OCI-LY1 (cell line): ENCODE data around the gene BLM.
"Not testable (repeated sequence)": the region's sequence is repeated elsewhere in the genome, so short reads cannot be mapped to it uniquely, and the experiment has no call there.

Experiments used
- H2AFZ ChIP-seq: fragments of 200-600 bp; sonication (generic), shearing (Covaris generic); 2 replicates; pipeline ENCODE4 v1.6.0; 2014; ENCODE audit warnings: antibody characterized with exemption, mild to moderate bottlenecking, low read length
- H3F3A ChIP-seq: fragments of 200-600 bp; sonication (generic), shearing (Covaris generic); 2 replicates; pipeline ENCODE4 v1.6.0; 2014; ENCODE audit warnings: mild to moderate bottlenecking, antibody characterized with exemption, low read length, moderate library complexity; ENCODE audit not compliant: insufficient read depth
- H3K27ac ChIP-seq: fragments of 200-600 bp; sonication (generic); 2 replicates; pipeline ENCODE4 v1.5.1; 2014; ENCODE audit warnings: low read length, mixed run types, mild to moderate bottlenecking, low read depth; ENCODE audit not compliant: poor library complexity, severe bottlenecking
- H3K27me3 ChIP-seq: fragments of 200-600 bp; sonication (generic); 2 replicates; pipeline ENCODE4 v1.6.0; 2014; ENCODE audit warnings: antibody characterized with exemption, mild to moderate bottlenecking, low read length, moderate library complexity; ENCODE audit not compliant: insufficient read depth
- H3K36me3 ChIP-seq: fragments of 200-600 bp; sonication (generic); 2 replicates; pipeline ENCODE4 v1.6.1; 2014; ENCODE audit warnings: mild to moderate bottlenecking, antibody characterized with exemption, low read length, moderate library complexity, mixed read lengths; ENCODE audit not compliant: insufficient read depth
- H3K4me1 ChIP-seq: fragments of 200-600 bp; sonication (generic); 2 replicates; pipeline ENCODE4 v1.5.1; 2014; ENCODE audit warnings: mild to moderate bottlenecking, low read length, moderate library complexity; ENCODE audit not compliant: insufficient read depth, severe bottlenecking
- H3K4me2 ChIP-seq: fragments of 200-600 bp; sonication (generic), shearing (Covaris generic); 2 replicates; pipeline ENCODE4 v1.6.1; 2014; ENCODE audit warnings: low read length
- H3K4me3 ChIP-seq: fragments of 200-600 bp; sonication (generic); 2 replicates; pipeline ENCODE4 v1.5.1; 2014; ENCODE audit warnings: low read length, low read depth, mild to moderate bottlenecking, mixed read lengths; ENCODE audit not compliant: poor library complexity, severe bottlenecking
- H3K79me2 ChIP-seq: fragments of 200-600 bp; shearing (Covaris generic); 2 replicates; pipeline ENCODE4 v1.6.1; 2016; ENCODE audit warnings: mixed run types, low read length, mixed read lengths; ENCODE audit not compliant: insufficient read depth
- H3K9ac ChIP-seq: fragments of 200-600 bp; sonication (generic), shearing (Covaris generic); 2 replicates; pipeline ENCODE4 v1.6.1; 2014; ENCODE audit warnings: mild to moderate bottlenecking, low read length, mixed read lengths
- H3K9me2 ChIP-seq: fragments of 200-600 bp; sonication (generic), shearing (Covaris generic); 2 replicates; pipeline ENCODE4 v1.6.1; 2014; ENCODE audit warnings: low read depth, mild to moderate bottlenecking, low read length, mixed read lengths
- H3K9me3 ChIP-seq: fragments of 200-600 bp; shearing (Covaris generic); 2 replicates; pipeline ENCODE4 v1.6.1; 2014; ENCODE audit warnings: low read length, mixed read lengths
- H4K20me1 ChIP-seq: fragments of 200-600 bp; sonication (generic), shearing (Covaris generic); 2 replicates; pipeline ENCODE4 v1.6.0; 2016; ENCODE audit warnings: mild to moderate bottlenecking, low read length; ENCODE audit not compliant: insufficient read depth
- EZH2 ChIP-seq: fragments of 200-600 bp; sonication (generic), shearing (Covaris generic); IDR thresholded peaks from 2 replicates; pipeline ENCODE4 v1.8.0; 2017; ENCODE audit warnings: borderline replicate concordance, mixed run types, mild to moderate bottlenecking, antibody characterized with exemption, low read length, moderate library complexity, mixed read lengths
- TF ChIP-seq, protein P1 (sequence below): fragments of 200-600 bp; sonication (generic), shearing (Covaris generic); IDR thresholded peaks from 2 replicates; pipeline ENCODE4 v1.5.1; 2017; ENCODE audit warnings: mild to moderate bottlenecking, antibody characterized with exemption, low read length, moderate library complexity, mixed read lengths

Gene BLM

DNA sequence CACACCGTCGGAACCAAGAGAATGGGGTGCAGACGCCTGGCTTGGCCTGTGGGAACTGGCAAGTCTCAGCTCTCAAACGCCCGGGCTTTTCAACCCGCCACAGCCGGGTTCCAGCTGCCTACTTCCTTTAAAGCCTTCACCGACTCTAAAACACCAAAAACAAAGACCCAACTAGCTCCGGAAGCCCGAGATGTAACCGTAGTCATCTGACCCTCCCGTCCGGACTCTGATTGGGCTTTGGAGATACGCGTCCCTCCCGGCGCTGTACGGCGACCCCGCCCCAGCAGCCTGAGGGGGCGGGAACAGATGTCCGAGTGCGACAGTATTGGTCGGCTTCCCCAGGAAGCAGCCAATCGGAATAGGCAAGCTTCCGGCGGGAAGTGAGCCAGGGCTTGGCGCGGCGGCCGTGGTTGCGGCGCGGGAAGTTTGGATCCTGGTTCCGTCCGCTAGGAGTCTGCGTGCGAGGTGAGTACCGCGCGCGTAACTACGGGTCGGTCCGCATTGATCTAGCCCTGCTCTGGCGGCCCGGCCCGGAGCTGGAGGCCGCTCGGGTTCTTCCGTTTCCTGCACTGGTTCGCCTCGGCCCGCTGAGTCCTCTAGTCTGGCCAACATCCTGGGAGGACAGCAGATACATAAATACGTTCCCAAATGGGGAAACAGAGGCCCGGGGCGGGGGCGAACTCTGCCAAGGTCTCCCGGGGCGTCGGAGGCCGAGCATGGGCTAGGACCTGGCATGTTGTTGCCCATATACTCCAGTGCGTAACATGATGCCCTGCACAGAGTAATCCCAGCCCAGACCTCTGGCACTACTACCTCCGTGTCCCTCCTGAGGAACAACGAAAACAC, at the start of gene BLM:
Gene BLM (plus strand): TSS at position 371 of the 846 bp plus-strand sequence. CDS start 30,047 bp downstream, outside the sequence.
- peaks cover 4% of the 10 kb centered on the region; the same call in 1 of the 2 replicates for H3K36me3 ChIP-seq
- H3K27me3 ChIP-seq: no peaks in the 10 kb centered on the region
- H4K20me1 ChIP-seq: no peaks in the 10 kb centered on the region
- H3K27ac ChIP-seq: peak within 1 kb of the TSS; percentile 87
- TF ChIP-seq, protein P1, sequence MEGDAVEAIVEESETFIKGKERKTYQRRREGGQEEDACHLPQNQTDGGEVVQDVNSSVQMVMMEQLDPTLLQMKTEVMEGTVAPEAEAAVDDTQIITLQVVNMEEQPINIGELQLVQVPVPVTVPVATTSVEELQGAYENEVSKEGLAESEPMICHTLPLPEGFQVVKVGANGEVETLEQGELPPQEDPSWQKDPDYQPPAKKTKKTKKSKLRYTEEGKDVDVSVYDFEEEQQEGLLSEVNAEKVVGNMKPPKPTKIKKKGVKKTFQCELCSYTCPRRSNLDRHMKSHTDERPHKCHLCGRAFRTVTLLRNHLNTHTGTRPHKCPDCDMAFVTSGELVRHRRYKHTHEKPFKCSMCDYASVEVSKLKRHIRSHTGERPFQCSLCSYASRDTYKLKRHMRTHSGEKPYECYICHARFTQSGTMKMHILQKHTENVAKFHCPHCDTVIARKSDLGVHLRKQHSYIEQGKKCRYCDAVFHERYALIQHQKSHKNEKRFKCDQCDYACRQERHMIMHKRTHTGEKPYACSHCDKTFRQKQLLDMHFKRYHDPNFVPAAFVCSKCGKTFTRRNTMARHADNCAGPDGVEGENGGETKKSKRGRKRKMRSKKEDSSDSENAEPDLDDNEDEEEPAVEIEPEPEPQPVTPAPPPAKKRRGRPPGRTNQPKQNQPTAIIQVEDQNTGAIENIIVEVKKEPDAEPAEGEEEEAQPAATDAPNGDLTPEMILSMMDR: no peak
- TF ChIP-seq EZH2: no peak
- peaks cover 24% of the 10 kb centered on the region for H3K4me1 ChIP-seq
- H3K9me3 ChIP-seq: no peaks in the 10 kb centered on the region
- H3K79me2 ChIP-seq: peaks cover 36% of the 10 kb centered on the region
- H3F3A ChIP-seq: no peaks in the 10 kb centered on the region
- H3K4me2 ChIP-seq: peak within 1 kb of the TSS; percentile 88
- H3K9ac ChIP-seq: peak within 1 kb of the TSS; percentile 93
- H2AFZ ChIP-seq: no peak within 1 kb of the TSS
- peak within 1 kb of the TSS; percentile 92 for H3K4me3 ChIP-seq
- no peaks in the 10 kb centered on the region for H3K9me2 ChIP-seq

DNA sequence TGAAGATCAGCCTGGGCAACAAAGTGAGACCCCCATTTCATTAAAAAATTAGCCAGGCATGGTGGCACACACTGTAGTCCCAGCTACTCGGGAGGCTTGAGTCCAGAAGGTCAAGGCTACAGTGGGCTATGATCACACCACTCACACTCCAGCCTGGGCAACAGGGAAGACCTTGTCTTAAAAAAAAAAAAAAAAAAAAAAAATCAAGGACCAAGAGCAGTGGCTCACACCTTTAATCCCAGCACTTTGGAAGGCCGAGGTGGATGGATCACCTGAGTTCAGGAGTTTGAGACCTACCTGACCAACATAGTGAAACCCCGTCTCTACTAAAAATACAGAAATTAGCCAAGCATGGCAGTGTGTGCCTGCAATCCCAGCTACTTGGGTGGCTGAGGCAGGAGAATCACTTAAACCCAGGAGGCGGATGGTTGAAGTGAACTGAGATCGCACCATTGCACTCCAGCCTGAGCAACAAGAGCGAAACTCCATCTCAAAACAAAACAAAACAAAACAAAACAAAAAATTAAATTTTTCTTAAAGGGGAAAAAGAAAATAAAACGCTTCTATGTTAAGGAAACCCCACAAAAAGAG, 49.3 kb upstream of the BLM start:
- Histone ChIP-seq H3K4me1 (peaks cover 18% of the 10 kb centered on the region), H3K27me3 (peaks cover 22% of the 10 kb centered on the region; the same call in 1 of the 2 replicates)
- not testable (repeated sequence) for H3K9ac ChIP-seq, H3K4me3 ChIP-seq, H3K27ac ChIP-seq, H3K36me3 ChIP-seq, H4K20me1 ChIP-seq, H3F3A ChIP-seq, H3K9me2 ChIP-seq, H3K9me3 ChIP-seq, H3K4me2 ChIP-seq, H2AFZ ChIP-seq, H3K79me2 ChIP-seq

DNA sequence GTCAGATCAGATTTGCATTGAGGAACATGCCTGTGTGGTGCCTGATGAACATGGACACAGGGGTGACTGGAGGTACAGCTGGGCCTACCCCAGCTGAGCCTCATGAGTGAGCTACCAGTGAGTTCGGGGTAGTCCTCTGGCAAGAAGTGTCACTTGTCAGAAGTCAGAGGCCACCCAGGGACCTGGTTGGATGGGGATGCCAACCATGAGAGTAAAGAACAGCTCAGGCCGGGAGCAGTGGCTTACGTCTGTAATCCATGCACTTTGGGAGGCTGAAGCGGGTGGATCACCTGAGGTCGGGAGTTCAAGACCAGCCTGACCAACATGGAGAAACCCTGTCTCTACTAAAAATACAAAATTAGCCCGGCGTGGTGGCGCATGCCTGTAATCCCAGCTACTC, 46.5 kb upstream of the BLM start:
- H3K4me3 ChIP-seq: not testable (repeated sequence)

DNA sequence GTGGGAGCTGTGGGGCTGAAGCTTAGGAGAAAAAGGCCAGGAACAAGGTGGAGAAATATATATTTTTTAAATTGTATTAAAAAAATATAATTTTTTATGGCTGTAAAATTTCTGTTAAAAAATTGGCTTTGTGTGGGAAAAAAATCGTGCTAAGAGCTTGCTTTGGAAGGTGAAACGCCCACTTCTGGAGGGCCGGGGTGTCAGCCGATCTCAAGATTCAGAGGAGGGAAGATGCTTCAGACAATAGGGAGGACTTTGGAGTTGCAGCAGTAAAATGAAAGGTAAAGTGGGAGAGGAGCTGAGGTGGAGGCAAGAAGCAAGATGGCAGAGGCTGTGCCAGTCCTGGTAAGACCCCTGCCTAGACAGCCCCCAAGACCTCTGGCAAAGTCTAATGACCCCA, 45.9 kb upstream of the BLM start:
- Histone ChIP-seq H3K4me3 (no peak overlapping the region), H2AFZ (no peak overlapping the region), H3K79me2 (no peaks in the 10 kb centered on the region), H3K9ac (no peak overlapping the region), H3K36me3 (no peaks in the 10 kb centered on the region), H4K20me1 (no peaks in the 10 kb centered on the region), H3K4me2 (no peak overlapping the region), H3K27me3 (peaks cover 21% of the 10 kb centered on the region; the same call in 1 of the 2 replicates), H3K9me3 (no peaks in the 10 kb centered on the region), H3K4me1 (peaks cover 6% of the 10 kb centered on the region), H3K9me2 (no peaks in the 10 kb centered on the region), H3K27ac (no peak overlapping the region), H3F3A (no peaks in the 10 kb centered on the region)
- TF ChIP-seq EZH2: no peak
- TF ChIP-seq, protein P1: no peak

More for the DNA sequence above, 46.5 kb upstream of the BLM start:
- not testable (repeated sequence) for H3K4me1 ChIP-seq, H3K9me3 ChIP-seq, H3F3A ChIP-seq, H3K79me2 ChIP-seq, H3K36me3 ChIP-seq, H3K4me2 ChIP-seq, H3K9ac ChIP-seq, H2AFZ ChIP-seq, H3K27ac ChIP-seq, H3K9me2 ChIP-seq, H4K20me1 ChIP-seq
- peaks cover 19% of the 10 kb centered on the region; the same call in 1 of the 2 replicates for H3K27me3 ChIP-seq

DNA sequence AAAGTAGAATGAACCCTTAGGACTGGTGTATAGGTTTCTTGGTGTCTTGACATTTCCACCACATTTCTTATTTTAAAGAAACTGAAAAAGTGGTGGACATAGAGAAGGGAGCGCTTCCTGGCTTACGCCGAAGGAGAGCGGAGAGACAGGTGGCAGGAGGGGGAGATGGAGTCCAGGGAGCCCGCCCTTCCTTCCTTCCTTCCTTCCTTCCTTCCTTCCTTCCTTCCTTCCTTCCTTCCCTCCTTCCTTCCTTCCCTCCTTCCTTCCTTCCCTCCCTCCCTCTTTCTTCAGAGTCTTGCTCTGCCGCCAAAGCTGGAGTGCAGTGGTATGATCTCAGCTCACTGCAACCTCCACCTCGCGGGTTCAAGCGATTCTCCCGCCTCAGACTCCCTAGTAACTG, 43.8 kb upstream of the BLM start:
- H2AFZ ChIP-seq, H3K9me2 ChIP-seq, H3K79me2 ChIP-seq, H3K4me3 ChIP-seq, H3K36me3 ChIP-seq, H3K27ac ChIP-seq, H3K9ac ChIP-seq, H3K4me2 ChIP-seq, H3K4me1 ChIP-seq, H3K9me3 ChIP-seq, H4K20me1 ChIP-seq, H3F3A ChIP-seq: not testable (repeated sequence)
- H3K27me3 ChIP-seq: peaks cover 16% of the 10 kb centered on the region; the same call in 1 of the 2 replicates
